Naive thymus-derived CD8-positive, alpha-beta T cell (primary cell): ENCODE results near the gene CTNNA1. TPM values are rescaled to one million over a fixed set of nuclear protein-coding genes. Genes with fewer than 3 reads are reported as not detected.

Source experiments
- ATAC-seq, 2 donors: fragments of 150-1000 bp; cut with Tn5 transposase in 1 of 2; sonication (Bioruptor Pico), chemical (Tn5 transposase) in 1 of 2; 1 replicate in 1 of 2; 2 replicates in 1 of 2; pipeline ENCODE4 v1.10.0; 2021; ENCODE audit warnings: mild to moderate bottlenecking in 2 of 2, moderate library complexity in 2 of 2
- POLR2A ChIA-PET: fragments of 350-600 bp; sonication (Branson Sonifier 250); formaldehyde crosslinking; loops from one replicate; lab custom pipeline; 2021; ENCODE audit warnings: antibody characterized with exemption; lab: Charles Lee
- DNase-seq, 10 donors: peaks; one replicate each; pipeline versions ENCODE4 v3.0.0 to v3.0.0-alpha.2; 2020 to 2022
- H3K27ac Mint-ChIP-seq, 10 donors: one replicate each; pipeline ENCODE4 v1.8.0; 2020 to 2022; ENCODE audit warnings: mild to moderate bottlenecking in 10 of 10, mixed read lengths in 10 of 10, moderate library complexity in 4 of 10, inconsistent platforms in 1 of 10
- H3K27me3 Mint-ChIP-seq, 5 donors: one replicate each; pipeline ENCODE4 v1.8.0; 2021 to 2022; ENCODE audit warnings: mixed read lengths in 5 of 5
- H3K36me3 Mint-ChIP-seq, 3 donors: one replicate each; pipeline ENCODE4 v1.8.0; 2020 to 2022; ENCODE audit warnings: mixed read lengths in 3 of 3, mild to moderate bottlenecking in 2 of 3, inconsistent platforms in 1 of 3
- H3K4me1 Mint-ChIP-seq, 4 donors: one replicate each; pipeline ENCODE4 v1.8.0; 2021 to 2022; ENCODE audit warnings: mixed read lengths in 4 of 4
- H3K4me3 Mint-ChIP-seq, 10 donors: one replicate each; pipeline ENCODE4 v1.8.0; 2020 to 2022; ENCODE audit warnings: mild to moderate bottlenecking in 10 of 10, mixed read lengths in 10 of 10, moderate library complexity in 6 of 10, inconsistent platforms in 1 of 10
- H3K9me3 Mint-ChIP-seq, 9 donors: one replicate each; pipeline ENCODE4 v1.8.0; 2020 to 2022; ENCODE audit warnings: mixed read lengths in 9 of 9, mild to moderate bottlenecking in 3 of 9, inconsistent platforms in 1 of 9, moderate library complexity in 1 of 9
- polyA plus RNA-seq, 3 donors: library from polyadenylated mRNA; unstranded; fragments of 300-500 nt; fragmentation: Illumina TruSeq; gene quantifications; one replicate each; pipeline ENCODE4 v1.2.3, GENCODE V29; 2021
- total RNA-seq, 8 experiments: library from RNA in 2 of 8; stranded (reverse) in 2 of 8; gene quantifications; one replicate each; pipeline ENCODE4 v1.2.3 and lab custom pipeline; 2021 to 2026

The CTNNA1 gene
- total and polyA plus RNA-seq, 5 experiments from 2014 or later = 0.34 to 5.7 (median 4.0) TPM; not detected in 1

- Mint-ChIP-seq H3K27ac (no peak overlapping the region), H3K36me3 (peaks cover 0 to 2% (median 0%) of the 10 kb centered on the region in 3 donors), H3K4me3 (no peak overlapping the region), H3K9me3 (no peaks in the 10 kb centered on the region), H3K27me3 (no peaks in the 10 kb centered on the region), H3K4me1 (peaks cover 0 to 2% (median under 1%) of the 10 kb centered on the region in 4 donors)
- POLR2A ChIA-PET = no interaction called here
- DNase-seq (no peak), ATAC-seq (no peak)
Measured at GRCh38 chr5:138966236-138966985, 213.2 kb downstream of the CTNNA1 start.

- Mint-ChIP-seq H3K27me3 (no peaks in the 10 kb centered on the region), H3K27ac (peak overlapping the region in 1 of 10 donors; percentile 53), H3K36me3 (peaks cover 0 to 3% (median 2%) of the 10 kb centered on the region in 3 donors), H3K4me1 (peaks cover 0 to 3% (median 1%) of the 10 kb centered on the region in 4 donors), H3K4me3 (peak overlapping the region in 2 of 10 donors; percentile 3 to 29), H3K9me3 (no peaks in the 10 kb centered on the region)
- DNase-seq = no peak
- POLR2A ChIA-PET = no interaction called here
- no peak for ATAC-seq
Measured at GRCh38 chr5:138967791-138968448, 214.7 kb downstream of the CTNNA1 start.

DNA sequence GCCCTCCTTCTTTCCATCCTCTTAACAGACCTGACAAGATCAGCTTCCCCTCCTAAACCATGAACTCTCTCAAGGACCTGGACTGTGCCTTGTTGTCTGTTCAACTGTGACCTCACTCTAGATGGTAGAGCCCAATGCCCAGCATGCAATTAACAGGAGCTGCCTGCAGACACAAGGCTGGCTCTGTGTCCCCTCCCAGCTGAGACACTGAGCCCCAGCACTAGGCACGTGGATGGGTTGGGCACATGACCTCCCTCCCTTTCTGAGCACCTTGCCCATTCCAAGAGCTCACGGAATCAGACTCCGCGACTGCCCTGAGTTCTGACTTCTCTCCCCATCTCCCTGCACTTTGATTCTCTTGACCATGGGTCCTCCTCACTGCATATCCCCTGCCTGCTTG, 215.4 kb downstream of the CTNNA1 start:
- Mint-ChIP-seq H3K27me3 (no peaks in the 10 kb centered on the region), H3K4me1 (peaks cover 0 to 3% (median 1%) of the 10 kb centered on the region in 4 donors), H3K36me3 (peaks cover 0 to 3% (median 2%) of the 10 kb centered on the region in 3 donors), H3K4me3 (no peak overlapping the region), H3K27ac (no peak overlapping the region), H3K9me3 (no peaks in the 10 kb centered on the region)
- POLR2A ChIA-PET = no interaction called here
- ATAC-seq (no peak), DNase-seq (no peak)

- ATAC-seq = no peak
- Mint-ChIP-seq H3K4me1 (peaks cover 0 to 3% (median 1%) of the 10 kb centered on the region in 4 donors), H3K27me3 (no peaks in the 10 kb centered on the region), H3K9me3 (no peaks in the 10 kb centered on the region), H3K4me3 (no peak overlapping the region), H3K27ac (no peak overlapping the region), H3K36me3 (peaks cover 0 to 6% (median 3%) of the 10 kb centered on the region in 3 donors)
- no peak for DNase-seq
- POLR2A ChIA-PET = no interaction called here
Measured at GRCh38 chr5:138969323-138970002, 216.2 kb downstream of the CTNNA1 start.

- POLR2A ChIA-PET = no interaction called here
- no peaks in the 10 kb centered on the region for H3K9me3 Mint-ChIP-seq
- H3K27ac Mint-ChIP-seq = peak overlapping the region in 1 of 10 donors; percentile 69
- DNase-seq (no peak), ATAC-seq (no peak)
- peaks cover 0 to 3% (median 1%) of the 10 kb centered on the region in 4 donors for H3K4me1 Mint-ChIP-seq
- no peak overlapping the region for H3K4me3 Mint-ChIP-seq
- no peaks in the 10 kb centered on the region for H3K27me3 Mint-ChIP-seq
- H3K36me3 Mint-ChIP-seq = peaks cover 0 to 8% (median 3%) of the 10 kb centered on the region in 3 donors
Measured at GRCh38 chr5:138972230-138972629, 219.0 kb downstream of the CTNNA1 start.

DNA sequence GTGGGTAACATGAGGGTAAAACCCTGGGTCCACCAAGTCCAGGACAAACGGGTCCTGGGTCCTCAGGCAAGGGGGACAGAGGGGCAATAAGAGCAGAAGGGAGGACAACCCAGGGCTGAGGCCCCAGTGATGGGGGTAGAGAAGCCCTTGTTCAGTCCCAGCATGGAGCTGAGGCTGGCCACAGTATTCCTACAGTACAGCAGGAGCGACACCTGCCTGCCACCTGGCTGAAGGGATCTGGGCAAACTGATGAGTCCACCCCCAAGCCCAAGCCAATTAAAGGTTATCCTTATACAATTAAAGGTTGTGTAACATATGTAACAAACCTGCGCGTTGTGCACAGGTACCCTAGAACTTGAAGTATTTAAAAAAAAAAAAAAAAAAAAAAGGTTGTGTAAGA, 219.6 kb downstream of the CTNNA1 start:
- Mint-ChIP-seq H3K9me3 (no peaks in the 10 kb centered on the region), H3K4me1 (peaks cover 0 to 7% (median 1%) of the 10 kb centered on the region in 4 donors), H3K27ac (no peak overlapping the region), H3K27me3 (no peaks in the 10 kb centered on the region), H3K4me3 (no peak overlapping the region), H3K36me3 (peaks cover 0 to 8% (median 3%) of the 10 kb centered on the region in 3 donors)
- POLR2A ChIA-PET = no interaction called here
- DNase-seq = no peak
- no peak for ATAC-seq

- Mint-ChIP-seq H3K27me3 (no peaks in the 10 kb centered on the region), H3K36me3 (peaks cover 0 to 8% (median 3%) of the 10 kb centered on the region in 3 donors), H3K4me1 (peaks cover 2 to 6% (median 4%) of the 10 kb centered on the region in 4 donors), H3K27ac (no peak overlapping the region), H3K4me3 (no peak overlapping the region), H3K9me3 (no peaks in the 10 kb centered on the region)
- POLR2A ChIA-PET = no interaction called here
- no peak for DNase-seq
- ATAC-seq = no peak
Measured at GRCh38 chr5:138974227-138975063, 221.2 kb downstream of the CTNNA1 start.

GRCh38 chr5:138975098-138975847, 222.0 kb downstream of the CTNNA1 start:
- Mint-ChIP-seq H3K4me1 (peaks cover 8 to 14% (median 12%) of the 10 kb centered on the region in 4 donors), H3K27me3 (no peaks in the 10 kb centered on the region), H3K36me3 (peaks cover 0 to 8% (median 3%) of the 10 kb centered on the region in 3 donors), H3K27ac (peak overlapping the region in 1 of 10 donors; percentile 15), H3K9me3 (no peaks in the 10 kb centered on the region), H3K4me3 (no peak overlapping the region)
- DNase-seq (no peak), ATAC-seq (no peak)
- POLR2A ChIA-PET = no interaction called here

DNA sequence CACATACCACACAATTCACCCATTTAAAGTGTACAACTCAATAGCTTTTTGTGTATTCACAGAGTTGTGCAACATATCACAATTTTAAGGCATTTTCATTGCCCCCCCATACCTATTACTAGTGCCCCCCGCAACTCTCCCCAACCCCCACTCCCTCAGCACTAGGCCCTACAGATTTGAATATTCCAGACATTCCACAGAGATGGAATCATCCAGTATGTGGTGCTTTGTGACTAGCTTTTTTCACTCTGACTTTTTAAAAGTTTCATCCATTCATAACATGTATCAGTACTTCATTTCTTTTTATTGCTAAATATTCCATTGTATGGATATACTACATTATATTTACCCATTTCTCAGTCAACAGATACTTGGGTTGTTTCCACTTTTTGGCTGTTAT, 224.9 kb downstream of the CTNNA1 start:
- no peak overlapping the region for H3K4me3 Mint-ChIP-seq
- no peak for ATAC-seq
- peaks cover 0 to 5% (median 2%) of the 10 kb centered on the region in 3 donors for H3K36me3 Mint-ChIP-seq
- no peaks in the 10 kb centered on the region for H3K9me3 Mint-ChIP-seq
- DNase-seq = no peak
- H3K27ac Mint-ChIP-seq = no peak overlapping the region
- H3K27me3 Mint-ChIP-seq = no peaks in the 10 kb centered on the region
- POLR2A ChIA-PET = no interaction called here
- peaks cover 25 to 40% (median 34%) of the 10 kb centered on the region in 4 donors for H3K4me1 Mint-ChIP-seq

DNA sequence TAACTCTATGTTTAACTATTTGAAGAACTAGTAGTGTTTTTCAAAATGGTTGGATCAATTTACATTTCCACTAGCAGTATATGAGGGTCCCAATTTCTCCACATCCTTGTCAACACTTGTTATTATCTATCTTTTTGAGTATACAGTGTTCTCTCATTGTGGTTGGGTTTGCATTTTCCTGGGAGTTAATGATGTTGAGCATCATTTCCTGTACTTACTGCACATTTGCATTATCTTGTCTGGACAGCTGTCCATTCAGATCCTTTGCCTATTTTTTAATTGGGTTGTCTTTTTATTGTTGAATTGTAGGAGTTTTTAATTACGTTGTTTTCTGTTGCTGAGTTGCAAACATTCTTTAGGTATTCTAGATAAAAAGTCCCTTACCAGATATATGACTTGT, 225.4 kb downstream of the CTNNA1 start:
- H3K27me3 Mint-ChIP-seq = no peaks in the 10 kb centered on the region
- H3K27ac Mint-ChIP-seq = no peak overlapping the region
- H3K4me1 Mint-ChIP-seq = peaks cover 25 to 40% (median 34%) of the 10 kb centered on the region in 4 donors
- H3K4me3 Mint-ChIP-seq = no peak overlapping the region
- POLR2A ChIA-PET = no interaction called here
- peaks cover 0 to 6% (median 2%) of the 10 kb centered on the region in 3 donors for H3K36me3 Mint-ChIP-seq
- no peaks in the 10 kb centered on the region for H3K9me3 Mint-ChIP-seq
- DNase-seq = no peak
- ATAC-seq = no peak

GRCh38 chr5:138979684-138980280, 226.6 kb downstream of the CTNNA1 start:
- H3K4me1 Mint-ChIP-seq = peaks cover 25 to 40% (median 35%) of the 10 kb centered on the region in 4 donors
- H3K9me3 Mint-ChIP-seq = no peaks in the 10 kb centered on the region
- H3K36me3 Mint-ChIP-seq = peaks cover 0 to 6% (median 2%) of the 10 kb centered on the region in 3 donors
- peak in 7 of 10 donors; percentile 3 to 63 (median 41) for DNase-seq
- ATAC-seq = peak; percentile 80 to 91
- POLR2A ChIA-PET = no interaction called here
- H3K27ac Mint-ChIP-seq = peak overlapping the region in 6 of 10 donors; percentile 18 to 71 (median 22)
- H3K27me3 Mint-ChIP-seq = no peaks in the 10 kb centered on the region
- peak overlapping the region in 9 of 10 donors; percentile 12 to 83 (median 58) for H3K4me3 Mint-ChIP-seq
